Measurements from ENCODE around the gene QSOX2. TPM values are rescaled to one million over a fixed set of nuclear protein-coding genes. Genes with fewer than 3 reads are reported as not detected.

The QSOX2 gene
- total RNA-seq, 2 donors from 2014 or later, result 4.3 to 12.2 TPM

DNA sequence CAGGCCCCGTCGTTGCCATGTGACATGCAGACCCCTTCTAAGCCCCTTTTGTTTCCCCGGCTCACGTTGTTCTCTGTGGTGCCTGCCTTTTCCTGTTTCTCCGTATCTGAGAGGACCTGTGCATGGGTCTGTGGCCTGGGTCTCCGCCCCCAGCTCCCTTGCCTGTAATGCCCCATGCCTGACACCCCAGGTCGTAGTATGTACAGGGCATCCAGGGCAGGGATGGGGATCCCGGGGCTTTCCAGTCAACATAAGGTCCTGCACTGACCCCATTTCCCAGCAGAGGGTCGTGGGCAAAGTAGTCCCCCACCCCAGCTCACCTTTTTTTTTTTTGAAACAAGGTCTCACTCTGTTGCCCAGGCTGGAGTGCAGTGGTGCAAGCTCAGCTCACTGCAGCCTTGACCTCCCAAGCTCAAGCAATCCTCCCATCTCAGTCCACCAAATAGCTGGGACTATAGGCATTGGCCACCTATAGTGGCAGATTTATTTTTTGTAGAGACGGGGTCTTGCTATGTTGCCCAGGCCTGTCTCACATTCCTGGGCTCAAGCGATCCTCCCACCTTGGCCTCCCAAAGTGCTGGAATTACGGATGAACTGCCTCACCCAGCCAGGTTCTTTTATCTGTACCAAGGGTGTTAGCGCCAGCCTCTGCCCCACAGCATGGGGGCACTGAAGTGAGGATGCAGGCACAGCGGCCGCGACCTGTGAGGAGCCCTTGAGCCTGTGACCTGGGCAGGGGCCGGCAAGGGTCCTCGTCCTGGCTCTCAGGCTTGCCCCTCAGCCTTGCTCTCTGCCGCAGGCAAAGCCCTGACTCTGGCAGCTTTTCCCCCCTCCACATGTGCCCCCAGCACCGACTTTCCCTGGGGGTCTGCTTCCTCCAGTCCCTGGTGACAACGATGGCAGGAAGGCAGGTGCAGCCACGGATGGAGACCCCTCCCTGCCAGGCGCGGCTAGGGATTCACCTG lies 19.1 kb upstream of the QSOX2 start:
- DNase-seq (ENCODE audit: low spot score), result no peak
- no peak overlapping the region for H3K27ac ChIP-seq
- no peaks in the 10 kb centered on the region for H3K4me1 ChIP-seq (replicated peaks)
- no peaks in the 10 kb centered on the region for H3K27me3 ChIP-seq (replicated peaks; ENCODE audit: insufficient read depth)
- intact Hi-C loops (cut with DNase I), result no loop called here
- TF ChIP-seq POLR2AphosphoS5 (IDR thresholded peaks at IDR 0.05) (no peak), POLR2A (IDR thresholded peaks at IDR 0.05) (no peak)
- TF ChIP-seq, protein P1, sequence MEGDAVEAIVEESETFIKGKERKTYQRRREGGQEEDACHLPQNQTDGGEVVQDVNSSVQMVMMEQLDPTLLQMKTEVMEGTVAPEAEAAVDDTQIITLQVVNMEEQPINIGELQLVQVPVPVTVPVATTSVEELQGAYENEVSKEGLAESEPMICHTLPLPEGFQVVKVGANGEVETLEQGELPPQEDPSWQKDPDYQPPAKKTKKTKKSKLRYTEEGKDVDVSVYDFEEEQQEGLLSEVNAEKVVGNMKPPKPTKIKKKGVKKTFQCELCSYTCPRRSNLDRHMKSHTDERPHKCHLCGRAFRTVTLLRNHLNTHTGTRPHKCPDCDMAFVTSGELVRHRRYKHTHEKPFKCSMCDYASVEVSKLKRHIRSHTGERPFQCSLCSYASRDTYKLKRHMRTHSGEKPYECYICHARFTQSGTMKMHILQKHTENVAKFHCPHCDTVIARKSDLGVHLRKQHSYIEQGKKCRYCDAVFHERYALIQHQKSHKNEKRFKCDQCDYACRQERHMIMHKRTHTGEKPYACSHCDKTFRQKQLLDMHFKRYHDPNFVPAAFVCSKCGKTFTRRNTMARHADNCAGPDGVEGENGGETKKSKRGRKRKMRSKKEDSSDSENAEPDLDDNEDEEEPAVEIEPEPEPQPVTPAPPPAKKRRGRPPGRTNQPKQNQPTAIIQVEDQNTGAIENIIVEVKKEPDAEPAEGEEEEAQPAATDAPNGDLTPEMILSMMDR (IDR thresholded peaks at IDR 0.05), result no peak
- H3K4me3 ChIP-seq, result no peak overlapping the region
- H3K9me3 ChIP-seq, result no peaks in the 10 kb centered on the region
- WGBS, result 85% methylated on average over 24 of the region's 24 CpGs
- no peaks in the 10 kb centered on the region for H3K36me3 ChIP-seq

DNA sequence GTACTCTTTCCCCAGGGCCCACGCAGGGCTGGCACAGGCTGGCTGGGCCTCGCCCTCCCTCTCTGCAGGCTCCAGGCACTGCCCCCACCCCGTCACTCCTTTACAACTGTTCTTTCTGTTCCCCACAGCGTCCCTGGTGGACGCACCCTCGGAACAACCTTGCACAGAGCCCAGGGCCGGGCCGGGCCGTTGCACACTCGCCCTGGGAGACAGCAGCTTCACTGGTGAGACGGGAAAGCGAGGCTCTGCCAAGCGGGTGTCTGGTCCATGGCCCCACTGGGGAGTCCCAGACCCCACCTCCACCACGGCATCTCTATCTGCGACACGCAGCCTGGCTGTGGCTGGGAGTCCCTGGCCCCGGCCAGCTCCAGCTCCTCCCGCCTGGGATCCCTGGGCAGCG lies 18.4 kb upstream of the QSOX2 start:
- DNase-seq (ENCODE audit: low spot score), result no peak
- H3K9me3 ChIP-seq, result no peaks in the 10 kb centered on the region

DNA sequence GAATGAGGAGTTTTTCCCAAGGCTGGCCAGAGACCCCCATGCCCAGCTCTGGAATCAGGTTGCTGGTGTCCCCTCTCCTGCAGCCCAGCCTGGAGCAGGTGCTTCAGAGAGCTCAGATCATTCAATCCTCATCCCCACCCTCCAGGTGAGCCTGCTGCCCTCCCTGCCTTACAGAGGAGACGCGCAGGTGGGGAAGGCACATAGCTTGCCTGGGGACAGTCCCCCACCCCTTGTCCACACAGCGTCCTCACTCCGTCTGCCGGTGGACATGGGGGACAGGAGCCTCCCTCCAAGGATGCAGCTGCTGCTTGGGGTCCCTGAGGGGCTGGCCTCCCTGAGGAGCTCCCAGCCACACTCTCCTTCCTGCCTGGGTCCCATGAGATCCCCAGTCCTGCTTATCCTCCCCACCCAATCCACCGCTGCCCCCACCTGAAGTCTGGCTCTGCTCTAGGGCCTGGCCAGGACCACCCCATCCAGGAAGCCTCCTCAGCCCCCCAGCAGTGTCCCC lies 17.1 kb upstream of the QSOX2 start:
- Histone ChIP-seq H3K4me1 (replicated peaks) (no peaks in the 10 kb centered on the region), H3K27ac (no peak overlapping the region), H3K9me3 (no peaks in the 10 kb centered on the region), H3K36me3 (no peaks in the 10 kb centered on the region), H3K27me3 (replicated peaks; ENCODE audit: insufficient read depth) (no peaks in the 10 kb centered on the region), H3K4me3 (no peak overlapping the region)
- DNase-seq (ENCODE audit: low spot score), result no peak
- WGBS, result 92% methylated on average over 1 of the region's 6 CpGs
- TF ChIP-seq, protein P1 (IDR thresholded peaks at IDR 0.05), result no peak
- TF ChIP-seq POLR2A (IDR thresholded peaks at IDR 0.05), result no peak
- TF ChIP-seq POLR2AphosphoS5 (IDR thresholded peaks at IDR 0.05), result no peak
- intact Hi-C loops (cut with DNase I), result no loop called here

More for the DNA sequence above, 18.4 kb upstream of the QSOX2 start:
- H3K4me3 ChIP-seq, result no peak overlapping the region
- H3K27ac ChIP-seq, result no peak overlapping the region
- 80% methylated on average over 19 of the region's 19 CpGs for WGBS
- H3K27me3 ChIP-seq (replicated peaks; ENCODE audit: insufficient read depth), result no peaks in the 10 kb centered on the region
- TF ChIP-seq, protein P1 (IDR thresholded peaks at IDR 0.05), result no peak
- TF ChIP-seq POLR2A (IDR thresholded peaks at IDR 0.05) (no peak), POLR2AphosphoS5 (IDR thresholded peaks at IDR 0.05) (no peak)
- intact Hi-C loops (cut with DNase I), result no loop called here
- H3K4me1 ChIP-seq (replicated peaks), result no peaks in the 10 kb centered on the region
- H3K36me3 ChIP-seq, result no peaks in the 10 kb centered on the region

DNA sequence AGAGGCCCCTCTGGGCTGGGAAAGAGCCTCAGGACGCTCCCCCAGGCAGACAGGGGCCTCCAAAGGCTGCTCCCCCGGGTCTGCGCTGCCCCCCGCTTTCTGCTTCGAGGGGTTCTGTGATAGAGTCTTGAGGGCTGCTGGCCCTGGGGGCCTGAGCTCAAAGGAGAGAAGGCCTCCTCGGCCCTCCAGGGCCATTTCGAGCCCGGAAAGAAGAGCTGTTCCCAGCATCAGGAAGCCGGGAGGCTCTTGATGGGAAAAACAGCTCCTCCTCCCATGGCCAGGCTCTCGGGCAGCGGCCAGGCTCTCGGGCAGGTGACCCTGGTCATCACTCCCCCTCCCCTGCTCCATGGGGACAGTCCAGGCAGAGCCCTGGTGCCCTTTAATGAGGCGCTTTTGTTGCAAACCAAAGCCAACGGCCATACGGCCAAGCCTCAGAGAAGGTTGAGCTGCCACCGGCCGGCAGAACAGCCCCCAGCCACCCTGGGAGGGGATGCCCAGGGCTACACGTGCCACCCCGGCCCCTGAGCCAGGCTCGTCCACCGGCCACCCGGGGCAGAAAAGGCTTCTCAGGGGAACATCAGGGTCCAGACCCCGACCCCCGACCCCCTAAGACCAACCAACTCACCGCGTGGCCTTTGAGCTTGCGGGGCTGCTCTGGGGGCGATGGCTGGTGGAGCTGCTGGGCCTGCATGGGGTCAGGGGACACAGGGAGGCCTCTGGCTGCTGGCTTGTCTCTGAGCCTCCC lies 16.2 kb upstream of the QSOX2 start:
- H3K4me3 ChIP-seq, result no peak overlapping the region
- H3K4me1 ChIP-seq (replicated peaks), result no peaks in the 10 kb centered on the region
- H3K9me3 ChIP-seq, result no peaks in the 10 kb centered on the region
- no peaks in the 10 kb centered on the region for H3K36me3 ChIP-seq
- no peak overlapping the region for H3K27ac ChIP-seq
- H3K27me3 ChIP-seq (replicated peaks; ENCODE audit: insufficient read depth), result no peaks in the 10 kb centered on the region
- no peak for TF ChIP-seq POLR2A (IDR thresholded peaks at IDR 0.05)
- TF ChIP-seq, protein P1 (IDR thresholded peaks at IDR 0.05), result no peak
- no peak for TF ChIP-seq POLR2AphosphoS5 (IDR thresholded peaks at IDR 0.05)
- intact Hi-C loops (cut with DNase I), result no loop called here
- WGBS, result 94% methylated on average over 27 of the region's 28 CpGs
- no peak for DNase-seq (ENCODE audit: low spot score)
